CD4-positive, alpha-beta T cell treated with Interleukin-4 for 4 hours (primary cell): ENCODE measurements around the gene LRRC2.
A peak's percentile ranks its signal among the peaks of the same experiment; 100 is the strongest.
"Not testable (repeated sequence)": the region's sequence is repeated elsewhere in the genome, so short reads cannot be mapped to it uniquely, and the experiment has no call there.

Experiments used
- DNase-seq: peaks from one replicate; pipeline ENCODE4 v3.0.0-alpha.2; 2020

LRRC2 gene

GRCh38 chr3:46522201-46522600 lies 43.9 kb downstream of the LRRC2 start:
- not testable (repeated sequence) for DNase-seq

GRCh38 chr3:46521096-46521495 lies 45.0 kb downstream of the LRRC2 start:
- DNase-seq = no peak

- DNase-seq = no peak
These were observed 45.6 kb downstream of the LRRC2 start for GRCh38 chr3:46520531-46520930.

GRCh38 chr3:46519952-46520351 lies 46.1 kb downstream of the LRRC2 start:
- no peak for DNase-seq

- DNase-seq = no peak
These were observed 48.3 kb downstream of the LRRC2 start for GRCh38 chr3:46517784-46518181.

GRCh38 chr3:46517016-46517783 lies 48.9 kb downstream of the LRRC2 start:
- peak; percentile 14 for DNase-seq

GRCh38 chr3:46516521-46516920 lies 49.6 kb downstream of the LRRC2 start:
- no peak for DNase-seq

- no peak for DNase-seq
These were observed 53.8 kb downstream of the LRRC2 start for GRCh38 chr3:46512191-46512749.

GRCh38 chr3:46509661-46510187 lies 56.4 kb downstream of the LRRC2 start:
- DNase-seq = no peak

- no peak for DNase-seq
These were observed 57.1 kb downstream of the LRRC2 start for GRCh38 chr3:46508850-46509591.

- no peak for DNase-seq
These were observed 59.6 kb downstream of the LRRC2 start for GRCh38 chr3:46506526-46506925.

GRCh38 chr3:46505953-46506352 lies 60.1 kb downstream of the LRRC2 start:
- DNase-seq = no peak

GRCh38 chr3:46504789-46505188 lies 61.3 kb downstream of the LRRC2 start:
- peak; percentile 46 for DNase-seq

GRCh38 chr3:46503200-46503874 lies 62.8 kb downstream of the LRRC2 start:
- DNase-seq = no peak

- no peak for DNase-seq
These were observed 64.4 kb downstream of the LRRC2 start for GRCh38 chr3:46501702-46502101.

GRCh38 chr3:46500656-46501635 lies 65.2 kb downstream of the LRRC2 start:
- no peak for DNase-seq

GRCh38 chr3:46498916-46499519 lies 67.1 kb downstream of the LRRC2 start:
- no peak for DNase-seq

GRCh38 chr3:46497556-46498265 lies 68.4 kb downstream of the LRRC2 start, which contains the start of gene RTP3:
Gene RTP3, plus strand, starts transcription at chr3:46497976. Its CDS starts 87 bp downstream, at chr3:46498063.
- DNase-seq = no peak

GRCh38 chr3:46496746-46497555 lies 69.2 kb downstream of the LRRC2 start:
- DNase-seq = peak; percentile 53
